NK-92 (cell line): ENCODE data around the gene LAMTOR5.
"Not testable (repeated sequence)": the region's sequence is repeated elsewhere in the genome, so short reads cannot be mapped to it uniquely, and the experiment has no call there.

ENCODE experiments used
- DNase-seq: peaks from one replicate; lab custom pipeline; 2025; ENCODE audit not compliant: unreplicated experiment; lab: John Stamatoyannopoulos, UW

The LAMTOR5 gene

GRCh38 chr1:110428946-110429345, 21.5 kb upstream of the LAMTOR5 start:
- no peak for DNase-seq

- no peak for DNase-seq
These were observed 19.4 kb upstream of the LAMTOR5 start for GRCh38 chr1:110426854-110427253.

GRCh38 chr1:110425612-110426152, 18.2 kb upstream of the LAMTOR5 start:
- no peak for DNase-seq

- DNase-seq, result no peak
These were observed 17.5 kb upstream of the LAMTOR5 start for GRCh38 chr1:110424699-110425611.

GRCh38 chr1:110420874-110421793, 13.6 kb upstream of the LAMTOR5 start:
- no peak for DNase-seq

DNA sequence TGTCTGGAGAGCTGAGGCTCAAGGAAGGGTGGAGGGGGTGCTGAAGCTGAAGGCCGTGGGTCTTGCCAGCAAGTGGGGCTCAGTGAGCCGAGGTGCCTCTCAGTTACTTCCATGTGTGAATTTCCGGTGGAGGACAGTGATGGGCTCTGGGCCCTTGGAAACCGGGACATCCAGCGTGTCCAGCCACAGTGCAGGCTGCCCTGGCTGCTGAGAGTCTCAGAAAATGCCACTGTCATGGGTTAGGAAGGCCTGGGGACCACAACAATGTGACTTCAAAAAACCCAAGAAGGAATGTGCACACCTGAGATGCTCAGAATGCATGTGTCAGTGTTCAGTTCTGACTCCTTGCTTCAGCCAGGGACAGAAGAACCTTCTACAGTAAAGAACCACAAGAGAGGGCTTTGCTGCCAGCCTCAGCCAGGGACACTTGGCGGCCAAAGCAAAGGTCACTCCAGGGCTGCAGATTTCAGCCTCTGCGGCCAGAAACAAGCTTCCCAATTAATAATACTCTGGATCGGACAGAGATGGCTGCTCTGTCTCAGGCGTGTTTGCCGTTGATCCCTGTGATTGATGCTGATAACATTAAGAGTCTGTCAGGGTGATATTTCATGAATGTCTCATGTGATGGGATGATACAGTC, 12.6 kb upstream of the LAMTOR5 start:
- DNase-seq, result no peak

- no peak for DNase-seq
These were observed 11.2 kb upstream of the LAMTOR5 start for GRCh38 chr1:110418729-110419128.

- not testable (repeated sequence) for DNase-seq
These were observed 5.6 kb upstream of the LAMTOR5 start for GRCh38 chr1:110413045-110413444.

DNA sequence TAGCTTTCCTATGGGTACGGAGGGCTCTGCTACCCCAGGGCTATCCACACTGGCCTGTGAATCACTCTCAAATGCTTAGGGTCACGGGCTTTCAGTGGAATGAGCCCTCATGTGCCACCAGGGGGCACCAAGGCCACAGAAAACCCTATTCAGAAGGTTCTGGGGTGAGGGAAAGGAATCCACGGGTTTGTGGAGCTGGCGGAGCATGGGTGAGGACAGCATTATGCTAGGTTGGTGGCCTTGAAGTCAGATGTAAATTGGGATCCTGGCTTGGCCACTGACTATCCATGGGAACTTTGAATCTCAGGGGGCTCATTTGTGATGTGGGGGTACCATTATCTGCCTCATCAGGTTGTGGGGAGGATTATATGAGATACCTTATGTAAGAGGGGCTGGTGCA, 5.1 kb upstream of the LAMTOR5 start:
- no peak for DNase-seq

DNA sequence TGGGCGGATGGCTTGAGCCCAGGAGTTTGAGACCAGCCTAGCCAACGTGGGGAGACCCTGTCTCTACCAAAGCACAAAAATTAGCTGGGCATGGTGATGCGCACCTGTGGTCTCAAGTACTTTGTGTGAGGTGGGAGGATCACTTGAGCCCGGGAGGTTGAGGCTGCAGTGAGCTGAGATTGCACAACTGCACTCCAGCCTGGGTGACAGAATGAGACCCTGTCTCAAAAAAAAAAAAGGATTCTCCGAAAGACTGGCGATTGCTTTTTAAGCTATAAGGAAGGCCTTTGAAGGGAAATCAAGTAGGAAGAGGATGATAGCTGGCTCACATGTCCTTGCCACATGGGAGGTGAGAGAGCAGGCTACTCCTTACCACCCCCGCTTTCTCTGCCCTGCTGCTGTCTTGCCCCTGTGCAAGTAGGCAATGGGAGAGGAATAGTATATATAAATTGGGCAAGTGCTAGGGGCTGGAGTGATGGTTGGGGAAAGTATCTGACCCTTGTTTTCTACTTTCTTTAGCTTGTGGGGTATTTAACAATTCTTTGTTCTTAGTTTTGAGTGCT, 3.8 kb upstream of the LAMTOR5 start:
- DNase-seq, result no peak

DNA sequence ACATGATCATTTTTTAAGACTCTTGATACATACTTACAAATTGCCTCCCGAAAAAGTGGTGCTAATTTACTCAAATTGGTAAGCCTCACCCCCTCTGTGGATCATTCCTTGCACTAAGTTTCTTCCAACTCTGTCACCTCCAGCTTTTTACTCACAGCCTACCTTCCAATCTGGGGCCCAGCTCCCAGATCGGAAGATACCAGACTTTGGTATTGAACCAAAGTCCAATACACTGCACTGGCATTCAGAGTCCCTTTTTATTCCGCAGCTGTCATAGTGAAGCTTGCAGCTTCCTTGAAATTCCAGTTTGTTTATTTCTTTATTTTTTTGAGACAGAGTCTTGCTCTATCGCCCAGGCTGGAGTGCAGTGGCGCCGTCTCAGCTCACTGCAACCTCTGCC, 1.8 kb upstream of the LAMTOR5 start:
- no peak for DNase-seq

- DNase-seq, result no peak
These were observed 994 bp upstream of the LAMTOR5 start for GRCh38 chr1:110408488-110408887.

- not testable (repeated sequence) for DNase-seq
These were observed 1.1 kb downstream of the LAMTOR5 start for GRCh38 chr1:110406407-110406806.

GRCh38 chr1:110404401-110404800, 3.1 kb downstream of the LAMTOR5 start:
- no peak for DNase-seq

GRCh38 chr1:110403805-110404204, 3.7 kb downstream of the LAMTOR5 start:
- no peak for DNase-seq

DNA sequence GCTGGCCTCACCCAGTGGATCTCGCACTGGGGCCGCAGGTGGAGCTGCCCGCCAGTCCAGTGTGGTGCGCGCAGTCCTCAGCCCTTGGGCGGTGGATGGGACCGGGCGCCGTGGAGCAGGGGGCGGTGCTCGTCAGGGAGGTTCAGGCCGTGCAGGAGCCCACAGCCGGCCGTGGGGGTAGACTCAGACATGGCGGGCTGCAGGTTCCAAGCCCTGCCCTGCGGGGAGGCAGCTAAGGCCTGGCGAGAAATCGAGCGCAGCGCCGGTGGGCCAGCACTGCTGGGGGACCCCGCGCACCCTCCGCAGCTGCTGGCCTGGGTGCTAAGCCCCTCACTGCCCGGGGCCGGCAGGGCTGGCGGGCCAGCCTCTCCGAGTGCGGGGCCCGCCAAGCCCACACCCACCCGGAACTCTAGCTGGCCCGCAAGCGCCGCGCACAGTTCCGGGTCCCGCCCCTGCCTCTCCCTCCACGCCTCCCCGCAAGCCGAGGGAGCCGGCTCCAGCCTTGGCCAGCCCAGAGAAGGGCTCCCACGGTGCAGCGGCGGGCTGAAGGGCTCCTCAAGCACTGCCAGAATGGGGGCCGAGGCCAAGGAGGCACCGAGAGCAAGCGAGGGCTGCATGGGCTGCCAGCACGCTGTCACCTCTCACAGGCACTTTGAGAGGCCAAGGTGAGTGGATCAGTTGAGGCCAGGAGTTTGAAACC, 11.1 kb downstream of the LAMTOR5 start:
- not testable (repeated sequence) for DNase-seq

- no peak for DNase-seq
These were observed 13.0 kb downstream of the LAMTOR5 start for GRCh38 chr1:110394493-110394820.

DNA sequence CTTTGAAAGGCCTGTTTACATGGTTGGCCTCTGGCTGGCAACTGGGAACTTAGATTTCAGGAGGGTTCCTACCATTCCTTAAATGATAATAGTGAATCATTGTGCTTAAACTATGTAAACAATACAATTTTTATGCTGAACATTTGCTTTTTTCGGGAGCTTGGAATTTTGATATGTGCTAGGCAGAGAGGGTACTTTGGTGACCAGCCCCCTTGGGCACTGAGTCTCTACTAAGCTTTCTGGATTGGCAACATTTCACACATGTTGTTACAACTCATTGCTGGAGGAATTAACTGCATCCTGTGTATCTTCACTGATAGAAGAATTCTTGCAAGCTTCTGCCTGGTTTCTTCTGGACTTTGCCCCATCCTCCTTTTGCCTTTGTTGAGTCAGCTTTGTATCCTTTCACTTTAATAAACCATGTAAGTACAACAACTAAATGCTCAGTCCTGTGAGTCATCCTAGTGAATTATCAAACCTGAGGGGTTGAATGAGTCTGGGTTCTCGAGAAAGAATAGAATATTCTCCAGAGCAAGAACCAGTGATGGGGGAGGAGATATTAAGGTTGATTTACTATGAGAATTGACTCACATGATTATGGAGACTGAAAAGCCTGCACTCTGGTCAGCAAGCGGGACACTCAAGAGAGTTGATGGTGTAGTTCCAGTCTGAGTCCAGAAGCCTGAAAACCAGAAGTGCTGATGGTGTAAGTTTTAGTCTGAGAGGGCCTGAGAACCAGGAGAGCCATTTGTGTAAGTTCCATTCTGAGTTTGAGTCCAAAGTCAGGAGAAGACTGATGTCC, 13.6 kb downstream of the LAMTOR5 start:
- DNase-seq, result no peak

- DNase-seq, result no peak
These were observed 14.2 kb downstream of the LAMTOR5 start for GRCh38 chr1:110393286-110393685.
